ENCODE data around the gene TTLL7.

DNA sequence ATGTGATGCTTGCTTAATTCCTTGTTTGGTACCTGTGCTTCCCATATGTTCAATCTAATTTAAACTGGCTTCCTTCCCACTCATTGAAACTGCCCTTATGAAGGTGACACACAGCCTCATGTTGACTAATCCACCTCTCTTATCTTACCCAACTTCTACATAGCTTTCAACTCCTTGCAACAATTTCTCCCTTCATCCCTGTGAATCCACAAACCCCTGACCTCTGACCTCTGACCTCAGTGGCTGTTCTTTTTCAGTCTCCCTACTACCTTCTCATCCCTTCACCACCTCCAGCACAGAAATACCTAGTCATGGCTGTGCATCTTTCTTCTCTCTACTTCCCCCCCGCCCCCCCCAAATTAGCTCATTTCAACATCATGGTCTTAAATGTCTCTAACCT, 144.5 kb downstream of the TTLL7 start:
- no peak for TF ChIP-seq EZH2 (IDR thresholded peaks at IDR 0.05)
- TF ChIP-seq CTCF (IDR thresholded peaks at IDR 0.05), result no peak
